NCI-H2196 treated with DMSO at 0.1 percent for 48 hours (cell line): ENCODE data around the gene LRFN5.
"Not testable (repeated sequence)": the region's sequence is repeated elsewhere in the genome, so short reads cannot be mapped to it uniquely, and the experiment has no call there.

ENCODE experiments used
- DNase-seq: peaks from one replicate; lab custom pipeline; 2025; ENCODE audit not compliant: unreplicated experiment; lab: John Stamatoyannopoulos, UW

LRFN5 gene

DNA sequence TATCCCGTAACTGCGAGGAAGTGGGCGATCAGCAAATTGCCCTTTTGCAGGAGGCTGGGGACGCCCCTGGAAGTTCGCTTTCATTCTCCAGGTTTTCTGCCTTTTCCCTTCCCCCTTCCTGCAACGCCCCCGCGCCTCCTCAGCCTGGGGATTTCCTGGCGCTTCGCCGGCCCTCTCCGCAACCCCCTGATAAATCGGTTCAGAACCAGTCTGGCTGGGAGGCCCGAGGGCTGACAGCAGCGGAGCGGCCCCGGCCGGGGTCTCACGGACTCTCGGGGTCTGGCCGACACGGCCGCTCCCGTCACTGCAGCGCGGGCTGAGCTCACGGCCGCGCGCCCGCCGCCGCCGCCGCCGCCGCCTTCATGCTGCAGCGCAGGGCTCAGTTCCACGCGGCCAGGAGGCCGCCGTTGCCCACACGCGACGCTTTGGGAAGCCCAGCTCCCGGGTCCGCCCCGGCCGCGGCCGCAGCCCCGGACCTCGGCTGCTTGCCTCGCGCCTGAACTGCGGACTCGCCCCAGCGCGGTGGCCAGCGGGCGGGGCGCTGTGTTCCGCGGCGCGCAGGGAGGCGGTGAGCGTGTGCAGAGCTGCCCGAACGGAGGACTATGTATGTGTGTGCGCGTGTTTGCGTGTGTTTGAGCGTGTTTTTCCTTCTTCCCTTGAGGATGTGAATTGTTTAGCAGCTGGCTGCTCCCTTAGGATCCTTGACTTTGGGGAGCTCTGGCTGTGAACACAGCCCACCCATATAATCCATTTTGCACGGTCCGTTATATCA, at the start of gene LRFN5:
Gene LRFN5, plus strand, starts transcription at position 345 of the 772 bp plus-strand sequence.
- DNase-seq = no peak

DNA sequence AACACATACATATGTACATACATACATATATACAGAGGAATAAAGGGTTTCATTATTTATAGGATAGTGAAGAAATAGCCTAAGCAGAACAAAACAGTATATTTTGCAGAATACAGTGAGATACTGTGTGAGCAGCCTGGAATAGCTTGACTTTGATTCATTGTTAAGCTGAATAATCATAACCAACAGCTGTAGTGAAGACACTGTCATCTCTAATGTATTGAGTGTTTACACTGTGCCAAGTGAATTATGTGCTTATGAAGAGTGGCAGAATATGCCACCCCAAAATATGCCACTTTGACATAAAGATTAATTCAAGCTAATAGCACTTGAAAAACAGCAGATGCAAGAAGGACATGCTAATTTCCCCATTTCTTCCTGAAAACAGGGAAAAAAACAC, 48.2 kb upstream of the LRFN5 start:
- DNase-seq = no peak

DNA sequence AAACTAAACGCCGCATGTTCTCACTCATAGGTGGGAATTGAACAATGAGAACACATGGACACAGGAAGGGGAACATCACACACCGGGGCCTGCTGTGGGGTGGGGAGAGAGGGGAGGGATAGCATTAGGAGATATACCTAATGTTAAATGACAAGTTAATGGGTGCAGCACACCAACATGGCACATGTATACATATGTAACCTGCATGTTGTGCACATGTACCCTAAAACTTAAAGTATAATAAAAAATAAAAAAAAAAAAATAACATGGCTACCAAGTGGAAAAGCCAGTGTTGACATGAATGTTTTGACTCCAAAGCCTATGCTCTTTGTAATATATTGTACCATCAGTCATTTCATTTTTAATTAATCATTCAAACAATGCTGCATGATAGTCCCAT, 39.8 kb upstream of the LRFN5 start:
- DNase-seq = not testable (repeated sequence)

DNA sequence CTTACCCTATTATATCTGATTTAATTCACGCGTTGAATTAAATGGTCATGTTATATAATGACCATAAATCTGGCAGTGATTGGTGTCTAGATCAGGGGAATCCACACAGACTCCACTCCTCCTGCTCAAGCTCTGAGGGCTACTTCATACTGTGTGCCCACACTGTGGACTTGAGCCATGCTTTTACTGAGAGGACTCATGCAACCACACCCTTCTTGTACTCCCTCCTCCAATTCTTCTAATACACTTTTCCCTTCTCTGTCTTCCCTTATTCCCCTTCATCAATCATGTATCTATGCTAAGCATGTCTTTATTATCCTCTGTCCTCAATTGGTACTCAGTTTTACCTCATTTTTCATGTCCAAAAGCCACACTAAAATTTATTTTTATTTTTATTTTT, 37.7 kb upstream of the LRFN5 start:
- DNase-seq = no peak

DNA sequence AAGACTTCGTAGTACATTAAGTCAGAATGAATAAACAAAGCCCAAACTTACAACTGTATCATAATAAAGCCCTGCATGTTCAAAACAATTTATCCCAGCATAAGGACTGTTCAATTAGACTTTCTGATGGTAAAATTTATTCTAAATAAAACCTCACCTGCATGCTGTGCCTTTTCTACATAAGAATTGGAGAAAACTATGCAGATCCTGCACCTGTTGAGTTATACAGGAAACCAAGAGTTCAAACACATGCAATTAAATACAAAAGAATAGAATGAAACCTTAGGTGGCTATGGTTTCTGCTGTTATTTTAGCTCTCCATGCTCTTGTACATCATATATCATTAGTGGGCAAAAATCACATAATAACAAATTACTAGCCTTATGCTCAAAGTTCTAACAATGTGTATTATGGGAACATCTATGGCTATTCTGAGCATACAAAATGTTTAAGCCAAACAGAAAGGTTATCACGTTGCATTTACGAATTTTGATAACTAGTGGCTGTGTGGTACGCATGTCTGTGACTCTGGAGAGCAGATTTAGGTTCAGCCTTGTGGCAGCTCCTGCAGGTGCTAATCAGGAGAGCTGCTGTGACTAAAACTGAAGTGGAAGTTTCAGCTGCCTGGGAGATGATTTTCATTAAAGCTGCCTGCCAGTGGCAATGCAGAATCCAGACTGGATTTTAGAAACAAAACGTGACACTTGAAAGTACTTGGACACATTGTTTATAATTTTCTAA, 36.1 kb upstream of the LRFN5 start:
- DNase-seq = no peak

DNA sequence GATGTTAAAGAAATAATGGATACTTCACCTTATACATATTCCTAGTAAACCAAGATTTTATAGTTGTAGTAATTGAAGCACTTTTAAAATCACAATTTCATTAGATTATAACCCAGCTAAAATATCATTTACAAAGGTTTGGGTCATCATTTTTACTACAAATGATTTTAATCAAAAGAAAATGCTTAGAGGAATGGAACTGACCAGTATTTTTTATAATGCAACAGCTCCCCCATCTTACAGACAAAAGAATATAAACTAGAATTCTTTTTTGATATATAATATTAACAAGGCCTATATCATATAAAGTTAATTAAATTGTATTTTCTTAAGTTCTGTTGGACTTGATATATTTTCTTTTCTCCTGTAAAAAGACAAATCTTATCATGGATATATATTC, 20.4 kb upstream of the LRFN5 start:
- no peak for DNase-seq

DNA sequence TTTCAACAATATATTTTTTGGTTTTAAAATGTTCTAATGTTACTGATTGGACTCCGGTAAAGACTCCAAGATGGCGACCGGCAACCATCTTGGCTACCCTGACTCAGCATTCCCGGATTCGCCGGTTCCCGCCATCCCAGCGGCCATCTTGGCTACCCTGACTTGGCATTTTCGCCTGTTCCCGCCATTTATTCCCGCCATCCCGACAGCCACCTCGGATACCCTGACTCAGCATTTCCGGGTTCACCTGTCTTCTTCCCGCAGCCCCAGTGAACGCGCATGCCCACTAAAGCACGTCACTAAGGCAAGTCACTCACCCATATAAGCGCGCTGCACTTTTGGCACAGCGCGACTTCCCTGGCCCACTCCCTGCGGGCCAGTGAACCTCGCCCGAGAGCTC, 9.0 kb upstream of the LRFN5 start:
- no peak for DNase-seq

DNA sequence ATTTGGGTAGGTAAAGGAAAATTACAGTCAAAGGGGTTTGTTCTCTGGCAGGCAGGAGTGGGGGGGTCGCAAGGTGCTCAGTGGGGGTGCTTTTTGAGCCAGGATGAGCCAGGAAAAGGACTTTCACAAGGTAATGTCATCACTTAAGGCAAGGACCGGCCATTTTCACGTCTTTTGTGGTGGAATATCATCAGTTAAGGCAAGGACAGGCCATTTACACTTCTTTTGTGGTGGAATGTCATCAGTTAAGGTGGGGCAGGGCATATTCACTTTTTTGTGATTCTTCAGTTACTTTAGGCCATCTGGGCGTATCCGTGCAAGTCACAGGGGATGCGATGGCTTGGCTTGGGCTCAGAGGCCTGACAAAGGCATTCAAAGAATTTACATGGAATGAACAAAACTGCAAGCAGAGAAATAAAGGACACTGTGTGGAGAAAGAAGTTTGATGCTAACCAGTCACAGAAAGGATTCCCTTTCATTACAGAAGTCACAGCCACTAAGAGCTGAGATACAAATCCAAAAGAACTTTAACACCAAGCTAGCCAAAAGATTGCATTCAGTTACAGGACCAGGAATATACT, 6.8 kb upstream of the LRFN5 start:
- not testable (repeated sequence) for DNase-seq

DNA sequence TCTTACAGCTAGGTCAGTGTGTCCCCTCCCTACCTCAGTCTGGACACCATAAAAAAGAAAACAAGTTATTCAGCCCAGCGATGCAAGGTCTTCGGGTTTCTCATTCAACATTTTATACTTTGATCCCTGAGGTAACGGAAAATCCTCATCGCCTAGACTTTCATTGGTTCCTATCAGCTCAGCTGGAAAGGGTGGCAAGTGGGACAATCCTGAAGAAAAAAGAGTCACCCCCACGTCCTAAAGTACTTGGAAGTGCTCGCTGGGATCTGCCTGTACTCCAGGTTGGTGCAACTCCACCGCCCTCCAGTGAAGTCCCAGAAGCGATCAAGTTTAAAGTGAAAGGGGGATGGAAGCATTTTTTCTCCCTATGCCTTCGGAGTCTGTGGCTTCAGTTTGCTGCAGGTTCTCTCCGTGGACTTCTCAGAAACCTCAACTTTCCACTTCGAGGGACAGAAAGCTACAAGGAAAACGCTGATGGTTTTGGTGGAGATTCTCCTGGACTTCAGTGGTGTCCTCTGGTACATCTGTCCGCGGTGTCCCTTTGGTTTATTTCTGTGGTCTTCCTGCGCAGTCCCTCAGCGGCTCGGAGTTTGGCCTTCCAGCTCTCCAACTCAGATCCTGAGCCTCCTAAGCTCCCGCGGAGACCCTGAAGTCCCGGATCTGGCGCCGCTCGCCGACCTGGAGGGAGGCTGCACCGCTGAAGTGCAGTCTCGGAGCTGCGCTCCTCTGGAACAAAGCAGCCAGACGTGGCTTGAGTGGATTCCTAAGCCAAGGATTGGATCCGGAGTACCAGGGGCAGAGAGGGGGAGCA, 1.8 kb upstream of the LRFN5 start:
- DNase-seq = no peak

DNA sequence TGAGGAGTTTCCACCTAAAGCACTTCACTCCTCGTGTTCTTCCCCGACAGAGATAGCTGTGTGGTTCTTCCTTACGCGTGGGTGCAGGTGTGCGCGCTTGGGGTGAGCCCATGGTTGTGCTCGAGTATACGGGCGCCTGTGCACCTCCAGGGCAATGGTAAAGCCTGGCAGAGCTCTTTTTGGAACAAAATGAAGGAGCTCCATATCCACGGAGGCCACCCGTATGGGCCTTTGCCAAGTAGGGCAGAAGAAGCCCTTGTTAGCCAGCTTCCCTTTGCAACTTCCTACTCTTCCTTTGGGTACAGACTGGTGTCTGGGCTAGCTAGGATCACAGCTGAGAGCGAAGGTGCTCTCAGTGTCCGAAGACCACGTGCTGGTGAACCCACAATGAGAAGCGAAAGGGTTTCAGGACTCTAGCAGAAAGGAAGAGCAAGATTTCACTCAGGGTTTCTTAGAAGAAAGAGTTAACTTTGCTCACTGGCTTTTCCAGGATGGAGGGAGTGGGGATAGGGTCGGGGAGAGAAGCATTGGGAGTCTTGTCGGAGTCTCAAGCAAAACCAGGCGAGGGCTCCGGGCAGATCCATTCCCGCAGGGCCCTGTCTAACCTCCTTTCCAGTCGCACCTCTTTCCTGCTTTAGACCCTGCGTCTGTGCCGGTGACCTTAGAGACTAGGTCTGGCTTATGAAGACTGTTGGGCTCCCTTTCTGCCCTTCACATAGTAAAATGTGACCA, 960 bp upstream of the LRFN5 start:
- no peak for DNase-seq

DNA sequence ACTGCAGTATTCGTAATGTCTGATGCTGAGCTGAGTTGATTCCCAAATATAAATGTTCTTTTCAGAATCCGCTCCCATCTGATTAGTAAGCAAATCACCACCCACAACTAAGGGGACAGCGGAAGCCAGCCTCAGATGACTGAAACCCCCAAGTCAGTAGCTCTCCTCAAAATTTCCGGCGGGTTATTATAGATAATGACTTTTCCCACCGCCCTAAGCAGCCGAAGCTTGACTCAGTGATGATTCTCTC, 469 bp upstream of the LRFN5 start:
- no peak for DNase-seq

DNA sequence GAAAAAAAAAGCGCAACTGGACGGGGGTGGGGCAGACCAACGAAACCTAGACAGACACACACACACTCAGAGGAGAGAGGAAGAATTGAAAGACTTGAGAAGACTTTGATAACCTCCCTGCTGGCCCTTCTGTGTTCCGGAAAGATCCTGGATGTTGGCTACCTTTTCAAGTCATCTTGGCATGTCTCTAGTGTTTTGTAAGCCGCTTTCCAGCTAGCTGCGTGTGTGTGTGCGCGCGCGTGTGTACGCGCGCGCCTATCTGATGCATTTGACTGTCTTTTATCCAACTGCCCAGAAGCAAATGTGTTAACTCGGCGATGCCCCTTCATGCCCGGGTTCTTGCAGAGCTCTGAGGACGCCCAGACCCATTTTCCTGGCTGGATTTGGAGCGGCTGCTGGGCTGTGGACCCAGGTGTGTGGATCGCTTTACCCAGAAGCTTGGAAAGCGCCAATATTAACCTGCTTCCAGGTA, 664 bp downstream of the LRFN5 start:
- no peak for DNase-seq

DNA sequence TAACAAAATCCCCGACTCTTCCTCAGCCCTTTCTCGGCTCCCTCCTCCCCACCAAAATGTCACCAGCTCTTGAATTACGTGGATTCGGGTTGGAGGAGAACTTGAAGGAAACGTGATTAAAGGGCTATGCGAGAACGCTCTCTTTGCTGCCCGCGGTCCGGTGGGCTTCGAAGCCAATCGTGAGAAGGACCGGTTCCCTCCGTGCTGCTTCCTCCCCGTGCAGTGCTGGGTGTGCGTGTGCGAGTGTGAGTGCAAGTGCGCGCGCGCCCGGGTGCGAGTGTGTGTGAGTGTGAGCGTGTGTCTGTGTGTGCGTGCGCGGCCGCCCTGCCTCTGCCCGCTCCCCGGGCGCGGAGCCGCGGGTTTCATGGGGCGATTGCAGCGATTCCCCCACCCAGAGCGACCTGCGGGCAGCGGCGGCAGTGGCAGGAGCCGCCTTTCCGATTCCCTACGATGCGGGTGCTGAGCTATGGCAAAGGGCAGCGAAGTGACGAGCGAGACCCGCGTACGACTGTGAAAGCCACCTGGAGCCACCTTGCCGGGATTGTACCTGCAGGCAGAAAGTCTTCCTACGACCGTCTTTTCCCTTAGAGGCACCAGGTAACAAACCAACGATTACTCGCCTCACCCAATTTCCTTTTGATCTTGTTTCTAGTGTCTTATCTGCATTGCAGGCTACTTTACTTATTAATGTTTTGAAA, 1.4 kb downstream of the LRFN5 start:
- DNase-seq = no peak

DNA sequence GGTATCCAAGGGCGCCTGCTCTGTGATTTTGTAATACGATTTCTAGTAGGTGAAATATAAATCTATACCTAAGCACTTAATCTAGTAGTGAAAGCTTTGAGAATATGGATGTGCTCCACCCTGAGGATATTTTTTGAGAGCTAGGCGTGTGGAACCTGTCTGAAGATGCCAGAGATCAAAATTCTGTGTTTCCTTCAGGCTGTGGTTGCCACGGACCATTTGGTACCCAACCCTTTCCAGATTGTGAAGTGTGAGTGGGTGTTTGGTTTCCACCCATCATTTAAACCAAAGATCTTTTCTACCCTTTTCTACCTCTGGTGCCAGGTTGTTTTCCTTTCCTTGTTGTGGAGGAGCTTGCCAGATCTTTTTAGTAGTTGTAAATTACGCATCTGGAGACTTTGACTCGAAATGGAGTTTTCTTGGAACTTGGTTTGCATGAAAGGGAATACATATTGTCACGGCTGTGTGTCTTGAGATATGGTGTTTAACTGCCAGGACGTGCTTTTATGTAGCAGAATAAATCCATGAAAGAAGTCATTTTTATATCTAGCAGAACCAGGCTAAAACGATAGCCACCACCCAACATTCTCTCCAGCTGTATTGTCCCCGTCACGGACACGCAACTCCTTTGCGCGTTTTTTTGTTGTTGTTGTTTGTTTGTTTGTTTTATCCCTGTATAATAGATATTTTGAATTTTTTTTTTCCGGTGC, 2.2 kb downstream of the LRFN5 start:
- no peak for DNase-seq

DNA sequence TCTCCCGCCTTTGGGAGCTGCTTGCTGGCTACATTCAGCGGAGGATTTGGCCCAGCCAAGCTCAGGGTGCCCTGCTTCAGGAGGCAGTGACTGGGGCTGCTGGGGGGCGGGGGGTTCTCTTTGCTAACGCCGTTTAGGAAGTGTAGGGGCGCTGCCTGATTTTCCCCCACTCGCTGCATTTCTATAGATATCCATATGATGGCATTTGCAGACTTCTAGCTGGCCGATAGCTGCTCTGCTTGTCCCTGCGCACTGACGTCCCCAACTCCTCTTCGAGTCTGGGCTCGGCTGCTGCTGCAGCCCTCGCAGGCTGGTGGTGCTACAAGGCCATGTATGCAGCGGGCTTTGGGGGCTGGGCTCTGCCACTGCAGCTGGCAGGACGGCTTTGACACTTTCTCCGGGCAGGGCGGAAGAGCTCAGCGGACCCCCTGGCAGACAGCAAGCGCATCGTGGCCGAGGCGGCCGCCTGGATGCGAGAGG, 3.1 kb downstream of the LRFN5 start:
- DNase-seq = no peak

DNA sequence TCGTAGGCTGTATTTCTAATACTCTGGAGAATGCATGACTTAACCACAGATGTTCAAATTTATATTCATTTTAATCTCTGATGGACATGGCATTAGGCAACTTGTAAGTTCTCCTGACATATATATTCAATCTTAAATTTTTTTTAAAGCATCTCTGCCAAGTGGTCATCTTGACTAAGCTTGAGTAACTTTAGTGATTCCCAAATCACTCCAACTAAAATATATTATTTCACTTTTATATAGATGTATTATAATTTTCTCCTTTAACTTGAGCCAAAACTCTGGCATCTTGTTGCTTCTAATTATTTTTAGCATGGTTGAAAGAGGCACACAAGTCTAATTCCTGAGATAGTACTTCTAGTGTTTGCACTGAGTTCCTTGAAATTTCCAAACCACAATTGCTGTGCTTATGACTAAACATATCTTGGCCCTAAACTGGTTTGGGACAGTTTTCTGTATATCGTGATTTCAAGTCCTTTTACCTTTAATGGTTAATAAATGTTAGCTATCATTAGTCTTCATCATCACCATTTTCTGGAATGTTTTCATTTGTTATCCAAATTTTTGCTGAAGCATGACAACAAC, 8.4 kb downstream of the LRFN5 start:
- DNase-seq = no peak

DNA sequence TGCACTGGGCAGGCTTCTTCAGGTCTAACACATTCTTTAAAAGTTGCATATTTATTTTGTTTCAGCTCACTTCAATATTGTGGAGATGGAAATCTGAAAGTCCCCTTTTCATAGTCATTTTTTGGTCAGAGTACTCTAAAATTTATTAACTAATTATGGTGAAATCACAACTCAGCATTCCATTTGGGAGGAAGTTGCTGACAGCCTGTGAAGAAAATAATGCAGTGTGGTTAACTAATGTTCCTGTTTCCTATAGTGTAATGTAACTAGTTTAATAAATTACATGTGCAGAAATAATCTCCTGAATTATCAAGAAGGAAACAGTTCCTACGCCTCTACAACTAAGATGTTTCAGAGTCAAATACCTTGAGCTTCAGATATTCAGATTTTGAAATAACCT, 17.1 kb downstream of the LRFN5 start:
- no peak for DNase-seq

DNA sequence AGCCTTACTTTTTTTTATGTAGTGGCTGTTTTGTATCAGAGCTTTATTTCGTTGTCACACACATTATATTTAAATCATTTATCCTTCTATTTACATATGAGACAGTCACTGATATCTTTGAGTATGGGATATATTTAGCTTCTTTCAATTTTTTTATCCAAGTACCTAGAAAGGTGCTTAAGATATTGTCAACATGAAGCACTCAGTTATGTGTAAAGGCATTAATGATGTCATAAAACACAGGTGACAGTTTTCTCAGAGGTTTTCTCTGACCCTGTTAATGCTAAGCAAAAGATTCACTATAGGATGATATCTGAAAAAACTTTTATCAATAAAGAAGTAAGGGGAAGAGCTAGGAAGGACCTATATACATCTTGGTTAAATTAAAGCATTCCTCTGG, 23.2 kb downstream of the LRFN5 start:
- no peak for DNase-seq

DNA sequence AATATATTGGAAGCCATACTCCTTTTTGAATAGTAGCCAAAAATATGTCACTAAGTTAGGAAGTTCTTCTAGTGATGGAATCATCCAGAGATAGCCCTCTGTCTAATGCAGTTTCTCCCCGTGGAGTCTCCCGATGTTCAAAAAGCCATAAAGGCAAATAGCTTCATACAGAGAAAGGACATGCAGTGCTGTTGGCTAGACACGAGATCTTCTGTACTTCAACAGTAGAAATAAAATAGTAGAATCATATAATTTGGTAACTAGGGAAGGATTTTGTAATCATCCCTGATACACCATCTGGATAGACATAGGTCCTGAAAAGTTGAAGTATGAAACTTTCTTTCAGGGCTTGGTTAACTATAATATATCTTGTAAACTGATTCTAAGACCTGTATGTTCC, 27.6 kb downstream of the LRFN5 start:
- no peak for DNase-seq
